GM19324 (cell line): ENCODE measurements around the gene IGFBP5.

Source experiments
- ATAC-seq: cut with Tn5 transposase; IDR thresholded peaks from one replicate; pipeline ENCODE4 v1.9.1; 2021; ENCODE audit warnings: mild to moderate bottlenecking, moderate library complexity; ENCODE audit not compliant: unreplicated experiment, low FRiP score

The IGFBP5 gene, protein sequence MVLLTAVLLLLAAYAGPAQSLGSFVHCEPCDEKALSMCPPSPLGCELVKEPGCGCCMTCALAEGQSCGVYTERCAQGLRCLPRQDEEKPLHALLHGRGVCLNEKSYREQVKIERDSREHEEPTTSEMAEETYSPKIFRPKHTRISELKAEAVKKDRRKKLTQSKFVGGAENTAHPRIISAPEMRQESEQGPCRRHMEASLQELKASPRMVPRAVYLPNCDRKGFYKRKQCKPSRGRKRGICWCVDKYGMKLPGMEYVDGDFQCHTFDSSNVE

DNA sequence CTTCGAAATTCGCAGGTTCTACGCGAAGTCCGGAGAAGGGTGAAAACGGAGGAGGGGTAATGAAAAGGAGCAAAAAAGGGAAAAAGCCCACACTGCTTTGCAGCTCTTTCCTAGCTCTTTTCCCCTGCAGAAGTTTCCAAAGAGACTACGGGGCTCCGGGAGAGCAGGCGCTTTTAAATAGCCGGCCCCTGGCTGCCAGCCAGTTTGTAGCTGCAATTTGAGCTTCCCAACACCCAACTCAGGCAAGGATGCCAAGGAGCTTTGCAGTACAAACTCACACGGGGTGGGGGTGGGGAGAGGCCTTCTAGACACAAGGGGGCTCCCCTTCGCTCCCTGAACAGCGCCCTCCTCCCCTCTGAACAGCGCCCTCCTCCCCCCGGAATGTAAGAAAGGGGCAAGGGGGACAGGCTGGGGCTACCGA lies at the start of gene IGFBP5:
Gene IGFBP5 (minus strand): TSS at position 149 of the 421 bp plus-strand sequence. CDS start 774 bp downstream, outside the sequence.
- no peak for ATAC-seq

DNA sequence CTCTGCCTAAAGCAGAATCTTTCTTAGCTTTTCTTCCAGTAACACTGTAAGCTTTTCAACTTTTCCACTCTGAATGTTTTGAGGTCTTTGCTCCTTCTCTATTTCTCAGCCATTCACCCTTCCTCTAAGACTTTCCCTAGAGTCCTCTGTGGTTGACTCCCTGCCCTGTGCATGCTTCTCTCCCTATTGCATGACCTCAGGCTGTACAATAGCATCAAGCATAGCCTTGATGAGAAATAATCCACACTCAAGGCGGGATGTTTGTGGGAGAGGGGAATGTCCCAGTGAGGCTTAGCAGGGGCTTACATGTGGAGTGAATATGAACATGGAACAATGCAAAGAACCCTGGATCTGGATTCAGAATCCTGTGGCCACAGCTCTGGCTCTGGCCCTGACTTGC lies 48.4 kb upstream of the IGFBP5 start:
- ATAC-seq = no peak

DNA sequence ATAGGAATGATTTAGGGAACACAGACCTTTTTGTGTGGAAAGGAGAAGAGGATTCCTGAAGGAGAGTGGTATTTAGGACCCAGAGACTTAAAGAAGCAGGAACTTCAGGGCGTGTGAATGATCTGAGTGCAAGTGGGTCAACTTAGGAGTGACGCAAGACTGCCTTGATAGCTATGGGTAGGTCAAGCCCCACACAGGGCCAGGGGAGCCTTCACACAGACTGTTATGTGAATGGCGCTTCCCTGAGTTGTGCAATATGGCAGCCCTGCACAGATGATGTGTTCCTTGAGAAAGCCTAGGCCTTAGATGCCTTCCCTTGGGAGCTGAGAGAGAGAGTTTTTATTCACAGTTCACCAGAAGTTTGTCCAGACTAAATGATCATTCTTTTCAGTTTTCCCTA lies 47.1 kb upstream of the IGFBP5 start:
- ATAC-seq = no peak

DNA sequence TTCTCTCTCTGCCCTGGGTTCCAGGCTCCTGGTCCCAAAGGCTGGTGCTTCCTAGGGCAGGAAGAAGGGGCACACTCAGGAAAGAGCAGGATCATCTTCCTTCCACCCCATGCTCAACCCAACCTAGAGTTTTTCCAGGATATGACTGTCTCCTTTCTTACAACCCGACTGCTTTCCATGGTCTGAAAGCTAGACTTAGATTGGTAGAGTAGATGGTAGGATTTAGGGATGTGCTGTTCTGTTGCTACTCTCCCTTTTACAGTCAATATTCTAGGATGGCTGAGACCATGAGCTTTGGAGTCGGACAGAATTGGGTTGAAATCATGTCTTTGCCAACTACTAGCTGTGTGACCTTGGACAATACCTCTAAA lies 45.9 kb upstream of the IGFBP5 start:
- no peak for ATAC-seq

DNA sequence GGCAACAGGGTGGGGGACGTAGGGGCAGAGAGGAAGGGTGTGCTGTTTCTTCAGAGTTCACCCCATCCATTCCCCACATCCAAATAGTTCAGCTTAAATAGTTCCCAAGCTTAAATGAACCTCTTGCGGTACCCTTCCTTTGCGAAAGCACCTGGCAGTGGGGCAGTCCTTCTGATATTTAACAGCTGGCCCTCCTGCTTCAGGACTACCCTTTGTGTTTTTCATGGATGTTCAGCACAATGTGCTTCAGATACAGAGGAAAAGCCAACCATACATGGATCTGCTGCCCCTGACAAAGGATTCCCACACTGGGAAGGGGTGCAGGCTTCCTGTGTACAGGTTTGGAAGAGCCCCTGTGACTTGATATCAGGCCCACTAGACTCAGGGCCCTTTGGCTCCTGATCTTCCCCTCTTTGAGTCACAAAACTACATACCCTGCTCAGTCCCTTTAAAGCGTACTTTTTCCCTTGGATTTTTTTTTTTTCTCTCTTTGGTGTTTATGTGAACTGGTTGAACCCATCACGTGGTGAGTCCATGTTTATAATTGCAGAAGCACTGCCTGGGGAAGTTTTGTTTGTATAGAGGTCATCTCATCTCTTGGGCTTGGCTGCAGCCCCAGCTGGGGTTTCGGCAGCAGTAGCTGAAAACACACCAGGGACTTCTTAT lies 45.3 kb upstream of the IGFBP5 start:
- no peak for ATAC-seq

DNA sequence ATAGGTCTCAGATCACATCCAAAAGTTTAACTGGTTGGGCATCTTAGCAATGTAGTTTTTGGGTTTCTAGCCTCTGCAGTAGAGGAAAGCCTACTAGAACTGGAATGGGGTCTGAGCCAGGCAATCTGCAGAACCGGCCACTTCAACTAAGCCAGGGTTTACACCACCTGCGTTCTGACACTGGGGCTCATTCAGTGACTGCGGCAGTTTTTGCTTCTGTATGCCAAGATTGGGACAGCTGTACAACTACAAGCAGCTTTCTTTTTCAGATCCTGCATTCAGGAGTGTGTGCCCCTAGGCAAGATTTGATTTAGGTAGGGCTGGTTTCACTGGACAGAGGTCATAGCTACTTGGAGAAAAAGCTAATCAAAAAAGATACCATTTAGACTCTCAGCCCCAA lies 43.7 kb upstream of the IGFBP5 start:
- ATAC-seq = no peak

DNA sequence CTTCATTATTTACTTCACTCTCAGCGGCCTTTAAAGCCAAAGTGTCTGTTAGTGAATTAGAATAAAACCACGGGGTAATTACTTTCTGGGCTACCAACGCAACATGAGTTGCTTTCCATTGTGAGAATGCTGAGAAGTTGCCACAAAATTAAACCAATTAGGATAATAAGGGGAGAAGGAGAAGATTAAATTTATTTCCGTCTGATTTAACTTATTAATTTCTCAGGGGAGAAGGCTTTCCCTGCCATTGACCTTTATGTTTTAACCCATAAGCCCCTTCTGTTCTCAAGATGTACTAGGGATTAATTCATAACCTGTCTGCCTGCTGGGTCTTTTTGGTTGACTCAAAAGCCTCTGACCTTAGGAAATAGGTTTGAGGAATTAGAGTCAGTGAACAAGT lies 42.3 kb upstream of the IGFBP5 start:
- ATAC-seq = no peak

DNA sequence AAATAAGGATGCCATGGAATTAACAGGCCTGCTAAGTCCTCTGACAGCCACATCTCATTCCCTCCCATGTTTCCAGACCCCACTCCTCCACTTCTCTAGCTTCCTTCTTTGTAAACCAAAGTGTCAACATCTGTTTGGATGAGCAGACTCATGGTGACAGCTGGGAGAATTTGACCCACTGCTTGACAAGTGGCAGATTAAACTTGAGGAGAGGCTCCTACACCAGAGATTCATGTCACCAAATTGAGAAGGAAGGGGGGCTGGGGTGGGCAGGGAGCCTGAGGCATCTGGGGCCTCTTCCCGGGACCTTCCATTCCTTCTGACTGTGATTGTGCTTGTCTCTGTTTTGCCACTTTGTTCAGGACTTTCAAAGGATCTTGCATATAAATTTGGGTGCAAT lies 41.0 kb upstream of the IGFBP5 start:
- no peak for ATAC-seq

DNA sequence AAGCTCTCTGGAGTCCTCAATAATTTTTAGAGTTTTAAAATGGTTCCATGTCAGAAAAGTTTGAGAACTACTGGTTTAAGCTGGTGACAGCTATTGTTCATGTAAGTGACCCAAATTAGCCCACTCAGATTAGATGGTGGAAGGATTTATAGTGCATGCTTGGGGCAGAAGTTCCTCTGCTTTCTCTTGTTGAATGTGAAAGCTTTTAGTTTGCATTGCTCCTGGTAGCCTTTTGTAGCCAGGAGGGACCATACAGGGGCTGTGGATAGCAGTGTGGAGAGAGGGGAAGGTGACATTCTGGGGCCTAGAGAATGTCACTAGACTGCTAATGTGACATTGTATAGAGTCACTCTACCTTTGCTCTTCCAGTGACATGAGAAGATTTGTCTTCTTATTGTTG lies 40.3 kb upstream of the IGFBP5 start:
- ATAC-seq = no peak

DNA sequence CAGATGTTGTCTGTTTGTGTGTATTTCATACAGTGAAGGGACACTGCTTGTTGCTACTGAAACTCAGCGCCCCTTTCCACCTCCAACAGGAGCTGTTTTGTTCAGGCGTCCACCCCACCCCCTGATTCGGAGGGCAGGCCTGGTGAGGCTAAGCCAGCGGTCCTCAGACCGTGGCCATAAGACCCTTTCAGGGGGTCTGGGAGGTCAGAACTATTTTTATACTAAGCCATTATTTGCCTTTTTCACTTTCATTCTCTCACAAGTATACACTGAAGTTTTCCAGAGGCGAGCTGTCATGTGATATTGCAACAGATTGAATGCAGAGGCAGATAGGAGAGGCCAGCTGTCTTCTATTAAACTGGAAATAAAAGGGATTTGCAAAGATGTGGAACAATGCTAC lies 39.7 kb upstream of the IGFBP5 start:
- ATAC-seq = no peak

DNA sequence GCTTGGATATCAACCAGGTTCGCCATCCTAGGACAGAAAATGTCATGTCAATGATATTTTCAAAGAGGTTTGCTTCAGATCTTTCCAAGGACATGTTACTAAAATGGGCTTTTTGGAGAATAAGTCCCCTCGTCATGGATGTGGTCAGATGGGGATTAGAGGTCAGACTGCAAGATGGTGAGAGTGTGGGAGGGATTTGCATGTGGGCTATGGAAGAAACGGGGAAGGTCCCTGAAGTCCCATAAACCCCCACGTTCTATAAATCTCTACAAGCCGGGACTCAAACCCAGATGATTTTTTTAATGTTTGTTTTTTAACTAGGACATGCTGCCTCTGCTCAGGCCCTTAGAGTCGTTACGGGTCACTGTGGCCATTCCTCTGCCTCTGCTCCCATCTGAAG lies 37.7 kb upstream of the IGFBP5 start:
- ATAC-seq = no peak

DNA sequence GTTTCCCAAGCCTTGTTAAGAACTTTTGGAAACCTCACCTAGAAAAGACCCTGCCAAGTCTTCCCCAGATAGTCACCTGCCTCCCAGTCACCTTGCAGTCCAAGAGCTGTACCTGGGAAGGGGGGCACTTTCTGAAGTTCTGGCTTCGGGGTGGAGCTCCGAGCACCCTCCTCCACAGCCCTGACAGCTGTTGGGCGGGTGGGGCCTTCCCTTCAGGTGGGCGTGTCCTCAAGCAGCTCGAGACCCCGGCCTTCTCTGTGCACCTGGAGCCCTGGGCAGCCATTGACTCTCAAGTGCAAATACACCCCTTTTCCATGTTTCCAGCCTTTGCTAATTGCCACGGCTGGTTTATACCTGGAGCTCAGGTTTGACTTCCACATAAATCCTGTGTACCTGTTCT lies 37.0 kb upstream of the IGFBP5 start:
- ATAC-seq = no peak

DNA sequence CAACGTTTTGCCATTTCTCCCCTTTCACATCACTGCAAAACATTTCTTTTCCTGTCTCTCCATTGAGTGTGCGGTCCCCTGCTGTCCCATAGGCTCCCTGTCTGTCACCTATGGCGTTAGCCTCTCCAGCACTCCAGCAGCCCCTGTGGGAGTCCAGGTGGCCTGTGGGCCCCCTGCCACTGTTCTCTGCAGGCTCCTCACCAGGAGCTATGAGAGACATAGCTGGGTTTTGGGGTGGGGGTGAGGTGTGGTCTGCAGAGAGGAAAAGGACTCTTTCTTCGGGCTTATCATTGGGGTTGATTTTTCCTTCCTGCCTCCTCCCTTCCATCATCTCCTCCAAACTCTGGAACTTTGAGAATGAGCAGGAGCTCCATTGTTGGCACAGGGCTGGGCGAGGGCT lies 36.1 kb upstream of the IGFBP5 start:
- no peak for ATAC-seq

DNA sequence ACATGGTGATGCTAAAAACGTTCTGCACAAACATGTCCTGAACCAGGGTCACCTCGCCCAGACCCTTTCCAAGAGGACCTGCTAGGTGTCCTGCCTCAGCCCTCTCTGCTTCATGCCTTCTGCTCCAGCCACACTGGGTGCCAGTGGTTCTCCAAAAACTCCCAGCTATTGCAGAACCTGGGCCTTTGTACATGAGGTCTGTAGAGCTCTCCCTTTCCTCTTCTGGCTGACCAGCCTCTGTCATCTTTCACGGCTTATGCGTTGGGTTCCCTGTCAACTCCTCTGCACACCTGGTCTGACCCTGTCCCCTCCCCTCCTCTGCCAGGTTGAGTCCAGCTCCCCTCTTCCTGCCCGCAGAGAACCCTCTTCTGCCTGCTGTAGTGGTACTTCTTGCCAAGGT lies 35.5 kb upstream of the IGFBP5 start:
- ATAC-seq = no peak

DNA sequence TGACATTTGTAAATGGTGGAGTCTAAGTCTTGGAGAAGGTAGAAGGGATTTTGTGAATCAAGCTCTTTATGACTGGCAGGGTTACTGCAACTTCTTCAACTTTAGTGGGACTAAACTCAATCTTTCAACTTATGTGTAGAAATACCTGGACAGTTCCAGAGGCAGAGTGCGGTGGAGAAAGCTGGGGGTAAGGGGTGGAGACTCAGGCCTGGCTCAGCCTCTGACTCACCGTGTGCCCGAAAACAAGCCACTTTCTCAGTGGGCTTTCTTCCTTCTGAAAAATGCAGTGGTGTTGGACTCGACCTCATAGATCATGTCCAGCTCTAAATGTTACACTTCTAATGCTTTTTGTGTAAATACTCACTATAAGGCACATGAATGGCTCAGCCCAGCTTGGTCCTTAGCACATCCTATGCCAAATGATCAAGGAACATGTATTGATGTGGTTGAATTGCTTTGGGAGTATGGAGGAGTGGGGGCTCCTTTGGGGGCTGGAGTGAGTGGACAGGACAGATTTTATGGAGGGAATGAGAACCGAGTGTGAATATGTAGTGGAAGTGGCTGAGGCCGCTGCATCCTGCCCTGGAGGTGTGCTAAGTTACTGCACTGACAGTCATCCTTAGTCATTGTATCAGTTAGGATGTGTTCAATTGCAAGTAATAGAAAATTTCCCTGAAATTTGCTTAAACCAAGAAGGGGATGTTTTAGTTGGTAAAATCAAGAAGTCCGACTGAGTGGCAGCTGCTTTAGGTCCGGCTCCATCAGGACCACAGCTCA lies 32.2 kb upstream of the IGFBP5 start:
- ATAC-seq = no peak

DNA sequence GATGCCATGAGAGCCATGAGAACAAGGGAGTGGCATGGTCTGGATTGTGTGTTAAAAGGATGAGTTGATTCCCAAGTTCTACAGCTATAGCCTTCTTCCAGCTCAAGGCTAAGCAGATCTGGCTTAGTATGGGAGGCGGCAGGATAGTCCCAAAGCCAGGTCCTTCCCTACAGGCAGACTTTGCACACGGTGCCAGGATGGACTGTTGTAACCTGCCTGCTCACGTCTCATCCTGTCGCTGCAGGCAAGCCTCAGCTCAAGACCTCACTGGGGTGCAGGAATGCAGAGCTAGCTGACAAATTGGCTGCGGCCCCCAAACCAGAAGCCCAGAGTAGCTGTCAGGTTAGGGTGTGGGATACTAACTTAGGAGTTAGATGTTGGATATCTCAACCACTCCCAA lies 28.8 kb upstream of the IGFBP5 start:
- no peak for ATAC-seq

DNA sequence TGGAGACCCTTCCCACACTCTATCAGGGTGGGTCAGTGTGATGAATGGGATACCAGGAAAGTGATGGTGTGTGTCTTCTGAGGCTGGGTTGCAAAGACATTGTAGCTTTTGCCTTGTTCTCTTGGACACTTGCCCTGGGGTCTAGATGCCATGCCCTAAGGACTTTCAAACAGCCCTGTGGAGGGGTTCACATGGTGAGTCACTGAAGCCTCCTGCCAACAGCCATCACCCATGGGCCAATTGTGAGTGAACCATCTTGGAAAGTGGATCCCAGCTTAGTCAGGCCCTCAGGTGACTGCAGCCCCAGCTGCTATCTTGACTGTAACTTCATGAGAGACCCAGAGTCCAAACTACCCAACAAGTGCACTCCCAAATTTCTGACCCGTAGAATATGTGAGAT lies 25.8 kb upstream of the IGFBP5 start:
- no peak for ATAC-seq

DNA sequence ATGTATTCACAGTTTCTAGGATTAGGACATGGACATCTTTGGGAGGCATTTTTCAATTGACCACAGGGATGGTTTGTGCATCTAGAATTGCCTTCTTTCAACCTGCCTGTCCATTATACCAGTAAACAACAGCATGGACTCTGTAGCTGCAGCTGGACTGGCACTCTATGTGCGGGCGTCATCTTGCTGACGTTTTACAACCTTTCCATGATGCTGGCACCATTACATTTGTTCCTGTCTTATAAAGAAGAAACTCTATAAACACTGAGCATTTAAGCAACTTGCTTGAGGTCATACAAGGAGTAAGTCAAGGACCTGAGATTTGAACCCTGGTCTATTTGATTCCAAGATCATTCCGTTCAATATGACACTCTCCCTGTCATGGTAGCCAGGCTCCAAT lies 25.4 kb upstream of the IGFBP5 start:
- no peak for ATAC-seq

DNA sequence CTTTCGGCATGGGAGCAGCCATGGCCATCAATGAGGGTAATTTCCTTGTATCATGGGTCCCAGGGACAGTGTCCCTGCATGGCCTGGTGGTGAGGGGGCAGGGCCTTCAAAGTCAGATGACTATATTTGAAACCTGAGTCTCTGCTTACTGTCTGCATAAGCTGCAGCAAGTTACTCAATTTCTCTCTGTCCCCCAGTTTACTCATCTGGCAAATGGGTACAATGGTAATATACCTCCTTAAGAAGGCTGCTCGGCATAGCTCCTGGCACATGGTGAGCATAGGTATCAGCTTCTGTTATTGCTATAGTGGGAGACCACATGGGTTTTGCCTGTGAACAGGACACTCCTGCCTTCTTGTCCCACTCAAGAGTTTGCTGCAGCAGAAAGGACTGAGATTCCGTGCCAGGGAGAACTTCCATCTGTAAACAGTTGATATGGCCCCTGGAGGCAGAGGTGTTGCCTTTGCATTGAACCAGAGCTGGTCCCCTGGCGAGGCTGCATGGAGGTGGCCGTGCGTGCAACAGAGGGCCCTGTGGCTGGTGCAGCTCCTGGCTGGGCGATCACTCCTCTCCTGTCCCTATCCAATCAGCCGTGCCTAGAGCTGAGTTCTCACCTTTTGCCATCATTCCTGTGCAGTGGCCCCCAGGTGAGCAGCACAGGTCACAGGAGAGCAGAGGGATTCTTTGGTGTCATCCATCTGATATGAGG lies 22.7 kb upstream of the IGFBP5 start:
- ATAC-seq = no peak

DNA sequence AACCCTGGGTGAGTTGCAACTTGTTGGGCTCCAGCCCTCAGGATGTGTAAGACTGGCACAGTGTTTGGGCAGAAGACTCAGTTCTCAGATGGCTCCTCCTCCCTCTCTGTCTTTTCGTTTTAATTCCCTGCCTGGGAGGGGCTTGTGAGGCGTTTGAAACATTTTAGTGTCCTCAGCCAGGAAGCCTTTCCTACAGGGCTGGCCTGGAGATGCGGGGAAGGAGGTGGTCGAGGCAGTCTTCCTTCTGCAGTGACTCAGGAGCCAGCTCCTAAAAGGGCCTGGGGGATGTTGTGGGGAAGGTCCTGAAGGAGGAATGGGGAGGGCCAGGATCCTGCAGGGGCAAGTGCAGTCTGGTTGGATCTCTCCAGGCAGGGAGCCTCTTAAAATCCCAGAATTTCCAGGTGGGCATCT lies 22.1 kb upstream of the IGFBP5 start:
- no peak for ATAC-seq

DNA sequence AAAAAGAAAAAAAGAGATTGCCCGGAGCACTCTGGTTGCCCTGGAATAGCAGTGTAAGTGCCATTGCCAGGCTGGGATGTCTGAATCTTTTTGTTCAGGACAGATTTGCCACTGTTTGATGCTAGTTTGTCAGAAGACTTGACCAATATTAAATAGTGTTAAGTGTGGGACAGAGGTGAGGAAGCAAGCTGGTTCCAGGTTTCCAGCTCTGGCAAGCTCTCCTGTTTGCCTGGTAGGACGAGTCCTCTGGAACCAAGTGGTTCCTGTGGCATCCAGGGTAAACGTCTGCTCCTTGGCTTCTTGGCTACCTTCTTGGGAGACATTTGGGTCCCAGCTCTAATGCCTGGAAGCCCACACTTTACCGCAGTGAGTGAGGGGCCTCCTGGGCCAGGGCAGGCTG lies 20.8 kb upstream of the IGFBP5 start:
- no peak for ATAC-seq
